ENCODE data around the gene AREL1.
A peak's percentile ranks its signal among the peaks of the same experiment; 100 is the strongest.

Gene AREL1

GRCh38 chr14:74645244-74645643 is 67.6 kb downstream of the AREL1 start:
- Histone ChIP-seq H3K27me3 (ENCODE audit: control insufficient read depth in 5 of 5, insufficient read depth in 4 of 5, low read length in 5 of 5) (peaks cover 0 to 23% (median 19%) of the 10 kb centered on the region in 5 donors), H3K36me3 (ENCODE audit: control insufficient read depth in 5 of 5, insufficient read depth in 5 of 5, low read length in 5 of 5) (no peaks in the 10 kb centered on the region), H3K9me3 (ENCODE audit: control insufficient read depth in 5 of 5, low read length in 5 of 5) (no peaks in the 10 kb centered on the region), H3K4me1 (ENCODE audit: control insufficient read depth in 5 of 5, insufficient read depth in 5 of 5, low read length in 5 of 5) (peaks cover 3 to 34% (median 30%) of the 10 kb centered on the region in 5 donors), H3K4me3 (ENCODE audit: low read depth in 1 of 5, low read length in 5 of 5) (no peak overlapping the region), H3K9ac (ENCODE audit: low read length in 5 of 5) (no peak overlapping the region), H3K27ac (ENCODE audit: low read depth, low read length) (no peak overlapping the region)

- peak overlapping the region in 1 of 5 donors; percentile 11 for H3K9ac ChIP-seq (ENCODE audit: low read length in 5 of 5)
Observed at GRCh38 chr14:74641601-74642391, 71.1 kb downstream of the AREL1 start.

GRCh38 chr14:74638966-74639365 is 73.9 kb downstream of the AREL1 start:
- peaks cover 2 to 43% (median 33%) of the 10 kb centered on the region in 5 donors for H3K4me1 ChIP-seq (ENCODE audit: control insufficient read depth in 5 of 5, insufficient read depth in 5 of 5, low read length in 5 of 5)
- H3K36me3 ChIP-seq (ENCODE audit: control insufficient read depth in 5 of 5, insufficient read depth in 5 of 5, low read length in 5 of 5), result no peaks in the 10 kb centered on the region
- no peaks in the 10 kb centered on the region for H3K27me3 ChIP-seq (ENCODE audit: control insufficient read depth in 5 of 5, insufficient read depth in 4 of 5, low read length in 5 of 5)
- no peaks in the 10 kb centered on the region for H3K9me3 ChIP-seq (ENCODE audit: control insufficient read depth in 5 of 5, low read length in 5 of 5)
- H3K27ac ChIP-seq (ENCODE audit: low read depth, low read length), result no peak overlapping the region
- H3K4me3 ChIP-seq (ENCODE audit: low read depth in 1 of 5, low read length in 5 of 5), result no peak overlapping the region
- H3K9ac ChIP-seq (ENCODE audit: low read length in 5 of 5), result no peak overlapping the region

More at GRCh38 chr14:74641601-74642391, 71.1 kb downstream of the AREL1 start:
- Histone ChIP-seq H3K4me3 (ENCODE audit: low read depth in 1 of 5, low read length in 5 of 5) (no peak overlapping the region), H3K4me1 (ENCODE audit: control insufficient read depth in 5 of 5, insufficient read depth in 5 of 5, low read length in 5 of 5) (peaks cover 2 to 45% (median 37%) of the 10 kb centered on the region in 5 donors), H3K27ac (ENCODE audit: low read depth, low read length) (no peak overlapping the region), H3K36me3 (ENCODE audit: control insufficient read depth in 5 of 5, insufficient read depth in 5 of 5, low read length in 5 of 5) (no peaks in the 10 kb centered on the region), H3K27me3 (ENCODE audit: control insufficient read depth in 5 of 5, insufficient read depth in 4 of 5, low read length in 5 of 5) (peaks cover 0 to 10% (median 9%) of the 10 kb centered on the region in 5 donors), H3K9me3 (ENCODE audit: control insufficient read depth in 5 of 5, low read length in 5 of 5) (no peaks in the 10 kb centered on the region)

- no peaks in the 10 kb centered on the region for H3K27me3 ChIP-seq (ENCODE audit: control insufficient read depth in 5 of 5, insufficient read depth in 4 of 5, low read length in 5 of 5)
- no peak overlapping the region for H3K9ac ChIP-seq (ENCODE audit: low read length in 5 of 5)
- no peak overlapping the region for H3K4me3 ChIP-seq (ENCODE audit: low read depth in 1 of 5, low read length in 5 of 5)
- H3K9me3 ChIP-seq (ENCODE audit: control insufficient read depth in 5 of 5, low read length in 5 of 5), result no peaks in the 10 kb centered on the region
- no peaks in the 10 kb centered on the region for H3K36me3 ChIP-seq (ENCODE audit: control insufficient read depth in 5 of 5, insufficient read depth in 5 of 5, low read length in 5 of 5)
- H3K4me1 ChIP-seq (ENCODE audit: control insufficient read depth in 5 of 5, insufficient read depth in 5 of 5, low read length in 5 of 5), result peaks cover 2 to 43% (median 33%) of the 10 kb centered on the region in 5 donors
- no peak overlapping the region for H3K27ac ChIP-seq (ENCODE audit: low read depth, low read length)
Observed at GRCh38 chr14:74638066-74638465, 74.8 kb downstream of the AREL1 start.

- peaks cover 2 to 39% (median 30%) of the 10 kb centered on the region in 5 donors for H3K4me1 ChIP-seq (ENCODE audit: control insufficient read depth in 5 of 5, insufficient read depth in 5 of 5, low read length in 5 of 5)
- no peaks in the 10 kb centered on the region for H3K27me3 ChIP-seq (ENCODE audit: control insufficient read depth in 5 of 5, insufficient read depth in 4 of 5, low read length in 5 of 5)
- no peaks in the 10 kb centered on the region for H3K36me3 ChIP-seq (ENCODE audit: control insufficient read depth in 5 of 5, insufficient read depth in 5 of 5, low read length in 5 of 5)
- no peaks in the 10 kb centered on the region for H3K9me3 ChIP-seq (ENCODE audit: control insufficient read depth in 5 of 5, low read length in 5 of 5)
- no peak overlapping the region for H3K27ac ChIP-seq (ENCODE audit: low read depth, low read length)
- H3K9ac ChIP-seq (ENCODE audit: low read length in 5 of 5), result no peak overlapping the region
- H3K4me3 ChIP-seq (ENCODE audit: low read depth in 1 of 5, low read length in 5 of 5), result no peak overlapping the region
Observed at GRCh38 chr14:74637178-74637550, 75.7 kb downstream of the AREL1 start.

GRCh38 chr14:74636424-74637177 is 76.3 kb downstream of the AREL1 start:
- no peaks in the 10 kb centered on the region for H3K36me3 ChIP-seq (ENCODE audit: control insufficient read depth in 5 of 5, insufficient read depth in 5 of 5, low read length in 5 of 5)
- H3K9ac ChIP-seq (ENCODE audit: low read length in 5 of 5), result peak overlapping the region in 1 of 5 donors; percentile 33
- no peak overlapping the region for H3K27ac ChIP-seq (ENCODE audit: low read depth, low read length)
- H3K4me3 ChIP-seq (ENCODE audit: low read depth in 1 of 5, low read length in 5 of 5), result no peak overlapping the region
- H3K4me1 ChIP-seq (ENCODE audit: control insufficient read depth in 5 of 5, insufficient read depth in 5 of 5, low read length in 5 of 5), result peaks cover 0 to 33% (median 25%) of the 10 kb centered on the region in 5 donors
- no peaks in the 10 kb centered on the region for H3K9me3 ChIP-seq (ENCODE audit: control insufficient read depth in 5 of 5, low read length in 5 of 5)
- H3K27me3 ChIP-seq (ENCODE audit: control insufficient read depth in 5 of 5, insufficient read depth in 4 of 5, low read length in 5 of 5), result no peaks in the 10 kb centered on the region

GRCh38 chr14:74635847-74636246 is 77.0 kb downstream of the AREL1 start:
- no peaks in the 10 kb centered on the region for H3K27me3 ChIP-seq (ENCODE audit: control insufficient read depth in 5 of 5, insufficient read depth in 4 of 5, low read length in 5 of 5)
- no peak overlapping the region for H3K4me3 ChIP-seq (ENCODE audit: low read depth in 1 of 5, low read length in 5 of 5)
- H3K27ac ChIP-seq (ENCODE audit: low read depth, low read length), result no peak overlapping the region
- H3K4me1 ChIP-seq (ENCODE audit: control insufficient read depth in 5 of 5, insufficient read depth in 5 of 5, low read length in 5 of 5), result peaks cover under 1 to 35% (median 22%) of the 10 kb centered on the region in 5 donors
- H3K9me3 ChIP-seq (ENCODE audit: control insufficient read depth in 5 of 5, low read length in 5 of 5), result no peaks in the 10 kb centered on the region
- no peaks in the 10 kb centered on the region for H3K36me3 ChIP-seq (ENCODE audit: control insufficient read depth in 5 of 5, insufficient read depth in 5 of 5, low read length in 5 of 5)
- peak overlapping the region in 1 of 5 donors; percentile 33 for H3K9ac ChIP-seq (ENCODE audit: low read length in 5 of 5)

GRCh38 chr14:74634964-74635363 is 77.9 kb downstream of the AREL1 start:
- no peaks in the 10 kb centered on the region for H3K27me3 ChIP-seq (ENCODE audit: control insufficient read depth in 5 of 5, insufficient read depth in 4 of 5, low read length in 5 of 5)
- no peak overlapping the region for H3K4me3 ChIP-seq (ENCODE audit: low read depth in 1 of 5, low read length in 5 of 5)
- no peaks in the 10 kb centered on the region for H3K36me3 ChIP-seq (ENCODE audit: control insufficient read depth in 5 of 5, insufficient read depth in 5 of 5, low read length in 5 of 5)
- H3K9me3 ChIP-seq (ENCODE audit: control insufficient read depth in 5 of 5, low read length in 5 of 5), result no peaks in the 10 kb centered on the region
- peaks cover 2 to 33% (median 22%) of the 10 kb centered on the region in 5 donors for H3K4me1 ChIP-seq (ENCODE audit: control insufficient read depth in 5 of 5, insufficient read depth in 5 of 5, low read length in 5 of 5)
- no peak overlapping the region for H3K9ac ChIP-seq (ENCODE audit: low read length in 5 of 5)
- no peak overlapping the region for H3K27ac ChIP-seq (ENCODE audit: low read depth, low read length)

- Histone ChIP-seq H3K9me3 (ENCODE audit: control insufficient read depth in 5 of 5, low read length in 5 of 5) (no peaks in the 10 kb centered on the region), H3K4me3 (ENCODE audit: low read depth in 1 of 5, low read length in 5 of 5) (no peak overlapping the region), H3K36me3 (ENCODE audit: control insufficient read depth in 5 of 5, insufficient read depth in 5 of 5, low read length in 5 of 5) (no peaks in the 10 kb centered on the region), H3K27me3 (ENCODE audit: control insufficient read depth in 5 of 5, insufficient read depth in 4 of 5, low read length in 5 of 5) (no peaks in the 10 kb centered on the region), H3K27ac (ENCODE audit: low read depth, low read length) (no peak overlapping the region), H3K9ac (ENCODE audit: low read length in 5 of 5) (no peak overlapping the region), H3K4me1 (ENCODE audit: control insufficient read depth in 5 of 5, insufficient read depth in 5 of 5, low read length in 5 of 5) (peaks cover 2 to 33% (median 22%) of the 10 kb centered on the region in 5 donors)
Observed at GRCh38 chr14:74634481-74634880, 78.4 kb downstream of the AREL1 start.
